HepG2 (cell line): Measurements from ENCODE around the gene KCTD18. TPM values are rescaled to one million over a fixed set of nuclear protein-coding genes. Genes with fewer than 3 reads are reported as not detected.

Source experiments
- ATAC-seq: fragments of 200-7000 bp; cut with Tn5 transposase; 3 replicates; pipeline ENCODE4 v1.9.1; 2020; ENCODE audit warnings: mild to moderate bottlenecking, moderate library complexity
- BruUV-seq: library from RNA; stranded (reverse); fragments of 400-500 nt; replicated peaks from 2 replicates; lab custom pipeline; 2021; lab: Mats Ljungman, UMichigan
- CTCF ChIA-PET: fragments of 300-600 bp; formaldehyde crosslinking; extraction: SDS; loops from one replicate; lab custom pipeline; 2021; ENCODE audit warnings: low total read pairs, inconsistent platforms, low intra/inter-chr PET ratio; lab: Yijun Ruan, JAX
- POLR2A ChIA-PET: fragments of 350-600 bp; sonication (Branson Sonifier 250); formaldehyde crosslinking; loops from one replicate; lab custom pipeline; 2020; ENCODE audit warnings: antibody characterized with exemption, inconsistent platforms; lab: Yijun Ruan, JAX
- DNase-seq: peaks from one replicate; pipeline ENCODE4 v3.0.0-alpha.2; 2015; ENCODE audit warnings: low spot score
- FAIRE-seq: peaks from 3 replicates; lab custom pipeline; 2011; peaks lifted over from hg19 to GRCh38; lab: Jason Lieb, UNC
- H2AFZ ChIP-seq: one replicate; pipeline ENCODE4 v1.6.1; 2011; ENCODE audit warnings: low read length, inconsistent platforms
- H3K27ac ChIP-seq: fragments of 300-600 bp; 3 replicates; pipeline ENCODE4 v1.8.0; 2011; ENCODE audit warnings: mixed run types, mild to moderate bottlenecking, mixed read lengths, low read length, inconsistent platforms; ENCODE audit not compliant: insufficient read depth; ENCODE audit errors: extremely low read length
- H3K27me3 ChIP-seq, 2 experiments: fragments of 200-600 bp in 1 of 2; 2 replicates in 1 of 2; 3 replicates in 1 of 2; pipeline versions ENCODE4 v1.6.0 to v1.8.0; 2011; ENCODE audit warnings: low read length in 2 of 2, mild to moderate bottlenecking in 2 of 2, moderate library complexity in 2 of 2, inconsistent platforms in 1 of 2; ENCODE audit not compliant: insufficient read depth in 2 of 2, control insufficient read depth in 1 of 2
- H3K36me3 ChIP-seq, 2 experiments: fragments of 200-600 bp in 1 of 2; replicated peaks in 1 of 2; 2 replicates in 1 of 2; 3 replicates in 1 of 2; pipeline versions ENCODE4 v1.5.1 to v1.8.0; 2011; ENCODE audit warnings: low read length in 2 of 2, inconsistent platforms in 1 of 2; ENCODE audit not compliant: insufficient read depth in 2 of 2, control insufficient read depth in 1 of 2
- H3K4me1 ChIP-seq: 2 replicates; pipeline ENCODE4 v1.5.1; 2012; ENCODE audit warnings: low read length, inconsistent platforms; ENCODE audit not compliant: insufficient read depth
- H3K4me2 ChIP-seq: 2 replicates; pipeline ENCODE4 v1.6.0; 2011; ENCODE audit warnings: low read depth, low read length, inconsistent platforms
- H3K4me3 ChIP-seq, 3 experiments: fragments of 200-600 bp in 1 of 3; sonication (generic), shearing (Covaris generic) in 1 of 3; replicated peaks in 1 of 3; 2 replicates each; pipeline ENCODE4 v1.5.1; 2011 to 2016; ENCODE audit warnings: low read length in 3 of 3, inconsistent platforms in 2 of 3, low read depth in 2 of 3, mild to moderate bottlenecking in 2 of 3, control low read depth in 1 of 3, mixed read lengths in 1 of 3; ENCODE audit not compliant: insufficient read depth in 1 of 3
- H3K79me2 ChIP-seq: one replicate; pipeline ENCODE4 v1.6.1; 2011; ENCODE audit warnings: low read length, inconsistent platforms; ENCODE audit not compliant: insufficient read depth
- H3K9ac ChIP-seq: 2 replicates; pipeline ENCODE4 v1.6.0; 2011; ENCODE audit warnings: mild to moderate bottlenecking, low read depth, low read length, inconsistent platforms; ENCODE audit not compliant: insufficient read depth
- H3K9me3 ChIP-seq: 2 replicates; pipeline ENCODE4 v1.5.1; 2012; ENCODE audit warnings: mild to moderate bottlenecking, low read length
- H4K20me1 ChIP-seq: 2 replicates; pipeline ENCODE4 v1.6.0; 2011; ENCODE audit warnings: inconsistent platforms, mild to moderate bottlenecking, low read length, moderate library complexity; ENCODE audit not compliant: insufficient read depth
- CCAR2 ChIP-seq: fragments of 200-400 bp; formaldehyde crosslinking; optimal IDR thresholded peaks from 2 replicates; pipeline ENCODE3; 2018; ENCODE audit warnings: low read depth, mild to moderate bottlenecking, low read length, moderate library complexity
- GLI4 ChIP-seq: sonication (generic); formaldehyde crosslinking; IDR thresholded peaks from 2 replicates; pipeline ENCODE4 v1.5.1; 2020; ENCODE audit warnings: missing genetic modification reagents, mild to moderate bottlenecking, moderate library complexity, borderline replicate concordance
- IRX3 ChIP-seq: sonication (generic); formaldehyde crosslinking; IDR thresholded peaks from 2 replicates; pipeline ENCODE4 v1.8.1; 2023; ENCODE audit warnings: mild to moderate bottlenecking, low read depth, missing genetic modification reagents, borderline replicate concordance
- SNAPC2 ChIP-seq: sonication (generic); formaldehyde crosslinking; IDR thresholded peaks from 2 replicates; pipeline ENCODE4 v1.8.1; 2022; ENCODE audit warnings: mild to moderate bottlenecking, missing genetic modification reagents
- SRSF1 ChIP-seq: fragments of 200-400 bp; formaldehyde crosslinking; optimal IDR thresholded peaks from 2 replicates; pipeline ENCODE3; 2017; ENCODE audit warnings: mild to moderate bottlenecking, low read depth, low read length, moderate library complexity
- STAT6 ChIP-seq: sonication (generic); formaldehyde crosslinking; IDR thresholded peaks from 2 replicates; pipeline ENCODE4 v1.4.0; 2020; ENCODE audit warnings: missing genetic modification reagents, mild to moderate bottlenecking, borderline replicate concordance
- ZBTB7A ChIP-seq: sonication (generic); formaldehyde crosslinking; IDR thresholded peaks from 2 replicates; pipeline ENCODE4 v1.8.0; 2022; ENCODE audit warnings: mild to moderate bottlenecking, missing genetic modification reagents
- ZNF225 ChIP-seq: sonication (generic); formaldehyde crosslinking; IDR thresholded peaks from 2 replicates; pipeline ENCODE4 v1.4.0; 2020; ENCODE audit warnings: mild to moderate bottlenecking, missing genetic modification reagents
- ZNF230 ChIP-seq: sonication (generic); formaldehyde crosslinking; IDR thresholded peaks from 2 replicates; pipeline ENCODE4 v1.4.0; 2020; ENCODE audit warnings: mild to moderate bottlenecking, missing genetic modification reagents
- ZNF776 ChIP-seq: sonication (generic); formaldehyde crosslinking; IDR thresholded peaks from 2 replicates; pipeline ENCODE4 v1.4.0; 2020; ENCODE audit warnings: mild to moderate bottlenecking, missing genetic modification reagents
- WGBS: methylation state at CpG from one replicate; pipeline ENCODE4 v1.1.6; 2017; ENCODE audit warnings: low lambda C conversion rate; 5-methylcytosine and 5-hydroxymethylcytosine counted together
- in situ Hi-C: cut with HindIII; loops from 2 replicates; pipeline ENCODE4 v1.10.0; 2017; ENCODE audit warnings: low pct_unique_long_range_greater_than_20kb; ENCODE audit not compliant: extremely low pct_ligation_motif_present
- intact Hi-C: fragments of 100-400 bp; cut with micrococcal nuclease; formaldehyde crosslinking; loops from one replicate; pipeline ENCODE4 v1.10.0; 2022; ENCODE audit not compliant: unreplicated experiment
- polyA plus RNA-seq, 8 experiments: library from polyadenylated mRNA; depleted of rRNA in 3 of 8; stranded (reverse) in 7 of 8; unstranded in 1 of 8; fragments of >200 nt; fragmentation: Illumina TruSeq in 4 of 8; extraction: Trizol in 4 of 8; gene quantifications; 2 replicates each; pipeline versions ENCODE4 v1.2.1 to v1.2.3, GENCODE V29; 2011 to 2016; ENCODE audit warnings: low read depth in 4 of 8, missing spikeins in 1 of 8, mixed read lengths in 1 of 8; ENCODE audit not compliant: insufficient read depth in 1 of 8
- total RNA-seq, 5 experiments: library from RNA; depleted of rRNA; stranded (reverse); fragments of >200 nt; fragmentation: Illumina TruSeq; extraction: Trizol; gene quantifications; 2 replicates each; pipeline ENCODE4 v1.2.3, GENCODE V29; 2016; ENCODE audit warnings: low read depth in 1 of 5
- TF ChIP-seq, protein P1 (sequence below): sonication (generic); formaldehyde crosslinking; IDR thresholded peaks from 2 replicates; pipeline ENCODE4 v1.5.0; 2020; ENCODE audit warnings: mild to moderate bottlenecking, missing genetic modification reagents
- TF ChIP-seq, protein P2 (sequence below): sonication (generic); formaldehyde crosslinking; IDR thresholded peaks from 2 replicates; pipeline ENCODE4 v1.5.1; 2020; ENCODE audit warnings: missing genetic modification reagents, mild to moderate bottlenecking, borderline replicate concordance
- TF ChIP-seq, protein P3 (sequence below): sonication (generic); formaldehyde crosslinking; IDR thresholded peaks from 2 replicates; pipeline ENCODE4 v1.4.0; 2020; ENCODE audit warnings: missing genetic modification reagents

KCTD18 gene
- total and polyA plus RNA-seq, 2 of the 13 experiments (the other 11 are each of a cell fraction or from before 2014, with no cell fraction given): 2.2 to 7.1 TPM

DNA sequence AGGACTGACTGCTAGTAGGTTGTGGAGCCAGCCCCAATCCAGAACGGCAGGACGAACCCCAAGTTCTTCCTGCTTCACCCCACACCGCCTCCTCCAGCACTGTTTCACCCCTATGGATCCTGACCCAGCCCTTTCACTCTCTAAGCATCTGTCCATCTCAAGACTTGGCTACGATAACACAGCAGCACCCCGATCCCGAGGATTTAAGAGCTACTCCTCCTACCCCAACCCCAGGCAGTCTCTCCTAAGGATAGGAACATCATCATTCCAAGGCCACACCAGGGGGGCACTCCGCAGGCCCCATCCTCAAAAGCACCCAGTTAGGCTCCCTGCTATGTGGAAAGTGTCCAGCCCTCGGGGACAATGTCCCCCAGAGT, 645 bp downstream of the KCTD18 start:
- BruUV-seq: TSS peak; percentile 74
- ChIA-PET POLR2A (interaction anchor here (0.6 to 1.6 kb wide), 9 partner anchors 13 to 942 kb away, joined by 3 to 9 read pairs (median 4); partner anchors contain the start of genes AOX1 and SPATS2L), CTCF (interaction anchor here (1.2 to 2.1 kb wide), 2 partner anchors 25 to 530 kb away, joined by 5 to 8 read pairs; no protein-coding TSS in a partner anchor)
- Histone ChIP-seq H3K4me1 (peaks cover 23% of the 10 kb centered on the region), H3K27me3 (peaks cover 0 to 4% of the 10 kb centered on the region in 2 experiments; a peak in 1 of 5 replicates), H3K36me3 (no peaks in the 10 kb centered on the region), H3K79me2 (peaks cover 4% of the 10 kb centered on the region), H3K4me3 (peak overlapping the region; percentile 89 to 98 (median 94)), H2AFZ (peak overlapping the region; percentile 56), H3K9me3 (no peaks in the 10 kb centered on the region), H3K4me2 (peak overlapping the region; percentile 90), H3K9ac (peak overlapping the region; percentile 85), H4K20me1 (no peaks in the 10 kb centered on the region), H3K27ac (peak overlapping the region; percentile 69)
- in situ Hi-C loops (no loop called here), intact Hi-C loops (no loop called here)
- no peak for FAIRE-seq
- ATAC-seq: peak; percentile 41
- no peak for DNase-seq
- 2% methylated on average over 8 of the region's 8 CpGs for WGBS
- TF ChIP-seq ZNF225 (peak; percentile 9; the same call in 1 of the 2 replicates), IRX3 (0 out of 2 replicates have a peak, but pooled peaks have one; percentile 10), ZNF230 (CRISPR knock-in tag) (peak; percentile 59; the same call in 1 of the 2 replicates), SNAPC2 (CRISPR knock-in tag) (0 out of 2 replicates have a peak, but pooled peaks have one; percentile 8), CCAR2 (no peak), STAT6 (CRISPR knock-in tag) (no peak), GLI4 (CRISPR knock-in tag) (0 out of 2 replicates have a peak, but pooled peaks have one; percentile 7), ZNF776 (CRISPR knock-in tag) (0 out of 2 replicates have a peak, but pooled peaks have one; percentile 14), SRSF1 (peak; percentile 11), ZBTB7A (0 out of 2 replicates have a peak, but pooled peaks have one; percentile 9)
- TF ChIP-seq, protein P1, sequence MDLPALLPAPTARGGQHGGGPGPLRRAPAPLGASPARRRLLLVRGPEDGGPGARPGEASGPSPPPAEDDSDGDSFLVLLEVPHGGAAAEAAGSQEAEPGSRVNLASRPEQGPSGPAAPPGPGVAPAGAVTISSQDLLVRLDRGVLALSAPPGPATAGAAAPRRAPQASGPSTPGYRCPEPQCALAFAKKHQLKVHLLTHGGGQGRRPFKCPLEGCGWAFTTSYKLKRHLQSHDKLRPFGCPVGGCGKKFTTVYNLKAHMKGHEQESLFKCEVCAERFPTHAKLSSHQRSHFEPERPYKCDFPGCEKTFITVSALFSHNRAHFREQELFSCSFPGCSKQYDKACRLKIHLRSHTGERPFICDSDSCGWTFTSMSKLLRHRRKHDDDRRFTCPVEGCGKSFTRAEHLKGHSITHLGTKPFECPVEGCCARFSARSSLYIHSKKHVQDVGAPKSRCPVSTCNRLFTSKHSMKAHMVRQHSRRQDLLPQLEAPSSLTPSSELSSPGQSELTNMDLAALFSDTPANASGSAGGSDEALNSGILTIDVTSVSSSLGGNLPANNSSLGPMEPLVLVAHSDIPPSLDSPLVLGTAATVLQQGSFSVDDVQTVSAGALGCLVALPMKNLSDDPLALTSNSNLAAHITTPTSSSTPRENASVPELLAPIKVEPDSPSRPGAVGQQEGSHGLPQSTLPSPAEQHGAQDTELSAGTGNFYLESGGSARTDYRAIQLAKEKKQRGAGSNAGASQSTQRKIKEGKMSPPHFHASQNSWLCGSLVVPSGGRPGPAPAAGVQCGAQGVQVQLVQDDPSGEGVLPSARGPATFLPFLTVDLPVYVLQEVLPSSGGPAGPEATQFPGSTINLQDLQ (CRISPR knock-in tag): no peak
- TF ChIP-seq, protein P2, sequence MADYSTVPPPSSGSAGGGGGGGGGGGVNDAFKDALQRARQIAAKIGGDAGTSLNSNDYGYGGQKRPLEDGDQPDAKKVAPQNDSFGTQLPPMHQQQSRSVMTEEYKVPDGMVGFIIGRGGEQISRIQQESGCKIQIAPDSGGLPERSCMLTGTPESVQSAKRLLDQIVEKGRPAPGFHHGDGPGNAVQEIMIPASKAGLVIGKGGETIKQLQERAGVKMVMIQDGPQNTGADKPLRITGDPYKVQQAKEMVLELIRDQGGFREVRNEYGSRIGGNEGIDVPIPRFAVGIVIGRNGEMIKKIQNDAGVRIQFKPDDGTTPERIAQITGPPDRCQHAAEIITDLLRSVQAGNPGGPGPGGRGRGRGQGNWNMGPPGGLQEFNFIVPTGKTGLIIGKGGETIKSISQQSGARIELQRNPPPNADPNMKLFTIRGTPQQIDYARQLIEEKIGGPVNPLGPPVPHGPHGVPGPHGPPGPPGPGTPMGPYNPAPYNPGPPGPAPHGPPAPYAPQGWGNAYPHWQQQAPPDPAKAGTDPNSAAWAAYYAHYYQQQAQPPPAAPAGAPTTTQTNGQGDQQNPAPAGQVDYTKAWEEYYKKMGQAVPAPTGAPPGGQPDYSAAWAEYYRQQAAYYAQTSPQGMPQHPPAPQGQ (CRISPR knock-in tag): peak; percentile 40; the same call in 1 of the 2 replicates
- TF ChIP-seq, protein P3, sequence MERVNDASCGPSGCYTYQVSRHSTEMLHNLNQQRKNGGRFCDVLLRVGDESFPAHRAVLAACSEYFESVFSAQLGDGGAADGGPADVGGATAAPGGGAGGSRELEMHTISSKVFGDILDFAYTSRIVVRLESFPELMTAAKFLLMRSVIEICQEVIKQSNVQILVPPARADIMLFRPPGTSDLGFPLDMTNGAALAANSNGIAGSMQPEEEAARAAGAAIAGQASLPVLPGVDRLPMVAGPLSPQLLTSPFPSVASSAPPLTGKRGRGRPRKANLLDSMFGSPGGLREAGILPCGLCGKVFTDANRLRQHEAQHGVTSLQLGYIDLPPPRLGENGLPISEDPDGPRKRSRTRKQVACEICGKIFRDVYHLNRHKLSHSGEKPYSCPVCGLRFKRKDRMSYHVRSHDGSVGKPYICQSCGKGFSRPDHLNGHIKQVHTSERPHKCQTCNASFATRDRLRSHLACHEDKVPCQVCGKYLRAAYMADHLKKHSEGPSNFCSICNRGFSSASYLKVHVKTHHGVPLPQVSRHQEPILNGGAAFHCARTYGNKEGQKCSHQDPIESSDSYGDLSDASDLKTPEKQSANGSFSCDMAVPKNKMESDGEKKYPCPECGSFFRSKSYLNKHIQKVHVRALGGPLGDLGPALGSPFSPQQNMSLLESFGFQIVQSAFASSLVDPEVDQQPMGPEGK (CRISPR knock-in tag): 0 out of 2 replicates have a peak, but pooled peaks have one; percentile 8
